Breast epithelium (tissue), 4 donors: ENCODE results near the gene TXNL4A. TPM values are rescaled to one million over a fixed set of nuclear protein-coding genes. Genes with fewer than 3 reads are reported as not detected.

Source experiments
- DNase-seq, 2 donors: peaks; one replicate each; pipeline ENCODE4 v3.0.0-alpha.2; 2019; ENCODE audit warnings: low spot score in 2 of 2
- H3K27ac ChIP-seq, 2 donors: fragments of 200-600 bp; sonication (generic) in 1 of 2; one replicate each; pipeline ENCODE4 v1.5.1; 2016 to 2019; ENCODE audit warnings: mild to moderate bottlenecking in 1 of 2
- H3K27me3 ChIP-seq, 2 donors: fragments of 200-600 bp; sonication (generic) in 1 of 2; one replicate each; pipeline versions ENCODE4 v1.5.1 to v1.6.0; 2017 to 2019; ENCODE audit warnings: control low read depth in 1 of 2, mild to moderate bottlenecking in 1 of 2
- H3K36me3 ChIP-seq: fragments of 200-600 bp; one replicate; pipeline ENCODE4 v1.5.1; 2019
- H3K4me1 ChIP-seq, 2 donors: fragments of 200-600 bp; sonication (generic); one replicate each; pipeline ENCODE4 v1.5.1; 2016 to 2019; ENCODE audit warnings: control low read depth in 1 of 2
- H3K4me3 ChIP-seq, 3 donors: fragments of 200-600 bp; sonication (generic); 1 replicate in 2 of 3; 2 replicates in 1 of 3; pipeline ENCODE4 v1.5.1; 2016 to 2019; ENCODE audit warnings: mild to moderate bottlenecking in 3 of 3, moderate library complexity in 2 of 3
- H3K9me3 ChIP-seq, 2 donors: fragments of 200-600 bp; sonication (generic) in 1 of 2; one replicate each; pipeline ENCODE4 v1.5.1; 2016 to 2019; ENCODE audit warnings: control low read depth in 1 of 2
- POLR2A ChIP-seq: fragments of 450-650 bp; IDR thresholded peaks from one replicate; pipeline ENCODE4 v1.6.1; 2016; ENCODE audit warnings: antibody characterized with exemption, mild to moderate bottlenecking, moderate library complexity
- POLR2AphosphoS5 ChIP-seq, 3 donors: sonication (generic); formaldehyde crosslinking; IDR thresholded peaks; one replicate each; pipeline ENCODE4 v1.6.1; 2017; ENCODE audit warnings: antibody characterized with exemption in 3 of 3
- intact Hi-C: fragments of 100-400 bp; cut with DNase I; formaldehyde crosslinking; loops from one replicate; pipeline ENCODE4 v1.15.1; 2023; ENCODE audit warnings: low total_unique reads
- total RNA-seq, 3 donors: library from RNA; depleted of rRNA; stranded (reverse); fragments of >200 nt; gene quantifications; one replicate each; pipeline ENCODE4 v1.1.0, GENCODE V29; 2016
- TF ChIP-seq, protein P1 (sequence below), 3 donors: fragments of 450-650 bp; IDR thresholded peaks; one replicate each; pipeline ENCODE4 v1.5.1; 2016 to 2017; ENCODE audit warnings: antibody characterized with exemption in 3 of 3, mild to moderate bottlenecking in 3 of 3, moderate library complexity in 3 of 3

TXNL4A gene
- total RNA-seq, 3 donors from 2014 or later = 21.4 to 39.2 (median 23.9) TPM

DNA sequence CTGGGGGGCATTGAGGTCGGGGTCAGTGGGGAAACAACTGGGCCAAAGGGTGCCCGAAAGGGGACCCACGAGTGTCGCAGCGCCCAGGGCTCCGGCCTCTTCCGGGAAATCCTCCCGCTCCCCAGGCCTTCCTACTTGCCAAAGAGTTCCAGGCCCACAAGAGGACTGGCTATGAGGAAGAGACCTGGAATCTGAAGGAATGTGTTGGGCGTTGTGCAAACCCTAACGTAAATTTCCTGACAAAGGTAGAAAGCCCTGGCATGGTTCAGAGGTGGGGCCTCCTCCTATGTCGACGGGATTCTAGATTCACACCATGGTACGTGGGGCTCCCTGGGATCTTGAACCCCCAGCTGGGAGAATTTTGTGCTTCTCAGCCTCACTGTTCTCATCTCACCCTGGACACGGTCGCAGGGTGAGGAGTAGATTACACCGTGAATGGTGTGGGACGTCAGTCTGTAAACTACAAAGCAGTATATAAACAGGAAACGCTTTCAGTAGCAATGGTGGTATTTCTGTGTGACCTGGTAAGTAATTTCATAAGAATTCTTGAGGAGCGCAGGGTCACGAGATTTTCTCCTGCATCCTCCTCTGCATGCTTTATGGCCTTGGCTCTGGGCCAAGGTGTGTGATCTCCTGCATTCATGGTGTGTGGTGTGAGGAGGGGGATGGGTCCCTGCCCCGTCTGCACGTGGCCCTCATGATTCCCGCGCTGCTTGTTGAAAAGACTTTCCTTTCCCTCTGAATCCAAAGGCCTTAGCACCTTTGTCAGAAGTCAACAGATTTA, 23.1 kb downstream of the TXNL4A start:
- Histone ChIP-seq H3K27ac (peak overlapping the region; percentile 94 to 98), H3K4me1 (peaks cover 0 to 8% of the 10 kb centered on the region in 2 donors), H3K4me3 (peak overlapping the region; percentile 68 to 96 (median 71)), H3K36me3 (no peaks in the 10 kb centered on the region), H3K9me3 (no peaks in the 10 kb centered on the region), H3K27me3 (no peaks in the 10 kb centered on the region)
- DNase-seq = peak in 1 of 2 donors; percentile 42
- intact Hi-C loops = no loop called here
- TF ChIP-seq, protein P1, sequence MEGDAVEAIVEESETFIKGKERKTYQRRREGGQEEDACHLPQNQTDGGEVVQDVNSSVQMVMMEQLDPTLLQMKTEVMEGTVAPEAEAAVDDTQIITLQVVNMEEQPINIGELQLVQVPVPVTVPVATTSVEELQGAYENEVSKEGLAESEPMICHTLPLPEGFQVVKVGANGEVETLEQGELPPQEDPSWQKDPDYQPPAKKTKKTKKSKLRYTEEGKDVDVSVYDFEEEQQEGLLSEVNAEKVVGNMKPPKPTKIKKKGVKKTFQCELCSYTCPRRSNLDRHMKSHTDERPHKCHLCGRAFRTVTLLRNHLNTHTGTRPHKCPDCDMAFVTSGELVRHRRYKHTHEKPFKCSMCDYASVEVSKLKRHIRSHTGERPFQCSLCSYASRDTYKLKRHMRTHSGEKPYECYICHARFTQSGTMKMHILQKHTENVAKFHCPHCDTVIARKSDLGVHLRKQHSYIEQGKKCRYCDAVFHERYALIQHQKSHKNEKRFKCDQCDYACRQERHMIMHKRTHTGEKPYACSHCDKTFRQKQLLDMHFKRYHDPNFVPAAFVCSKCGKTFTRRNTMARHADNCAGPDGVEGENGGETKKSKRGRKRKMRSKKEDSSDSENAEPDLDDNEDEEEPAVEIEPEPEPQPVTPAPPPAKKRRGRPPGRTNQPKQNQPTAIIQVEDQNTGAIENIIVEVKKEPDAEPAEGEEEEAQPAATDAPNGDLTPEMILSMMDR (IDR thresholded peaks at IDR 0.05) = no peak
- no peak for TF ChIP-seq POLR2A
- no peak for TF ChIP-seq POLR2AphosphoS5 (IDR thresholded peaks at IDR 0.05)

DNA sequence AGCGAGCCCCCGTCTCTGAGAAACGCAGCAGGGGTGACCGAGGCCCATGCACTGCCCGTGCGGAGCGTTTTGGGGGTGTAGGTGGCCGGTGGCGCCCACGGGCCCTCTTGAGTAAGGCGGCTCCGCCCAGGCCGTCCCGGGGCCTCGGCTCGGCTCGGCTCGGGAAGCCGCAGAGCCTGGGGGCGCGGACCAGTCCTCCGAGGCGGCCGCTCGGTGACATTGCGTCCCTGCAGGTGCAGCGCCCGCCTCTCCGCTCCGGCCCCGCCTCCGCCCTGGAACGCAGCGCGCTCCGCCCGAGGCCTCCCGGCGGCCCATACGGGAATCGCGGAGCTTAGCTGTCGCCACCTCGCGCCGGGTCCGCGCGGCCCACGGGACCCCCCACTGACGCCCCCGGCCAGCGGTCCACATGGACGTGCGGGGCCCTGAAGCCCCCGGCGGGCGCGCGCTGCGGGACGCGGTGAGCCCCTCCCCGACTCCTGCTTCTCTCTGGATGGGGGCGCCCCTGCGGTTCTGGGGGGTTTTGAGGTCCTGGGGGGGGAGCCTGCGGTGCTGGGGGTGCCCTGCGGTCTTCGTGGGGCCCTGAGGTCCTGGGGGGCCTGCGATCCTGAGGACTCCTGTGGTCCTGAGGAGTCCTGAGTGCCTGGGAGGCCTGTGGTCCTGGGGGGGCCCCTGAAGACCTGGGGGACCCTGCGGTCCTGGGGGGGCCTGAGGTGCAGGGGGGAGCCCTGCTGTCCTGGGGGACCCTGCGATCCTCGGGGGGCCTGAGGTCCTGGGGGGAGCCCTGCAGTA, 23.8 kb downstream of the TXNL4A start, which contains the start of gene HSBP1L1:
Gene HSBP1L1 (plus strand): TSS at position 314 of the 789 bp plus-strand sequence. CDS start 93 bp downstream, at position 407.
- intact Hi-C loops = no loop called here
- H3K27ac ChIP-seq = peak within 1 kb of the TSS; percentile 94 to 98
- H3K27me3 ChIP-seq = no peaks in the 10 kb centered on the region
- no peaks in the 10 kb centered on the region for H3K36me3 ChIP-seq
- TF ChIP-seq, protein P1 (IDR thresholded peaks at IDR 0.05) = peak in 1 of 3 donors; percentile 20
- TF ChIP-seq POLR2A (no peak), POLR2AphosphoS5 (IDR thresholded peaks at IDR 0.05) (peak; percentile 16 to 59 (median 37))
- H3K9me3 ChIP-seq = no peaks in the 10 kb centered on the region
- H3K4me1 ChIP-seq = peaks cover 0 to 8% of the 10 kb centered on the region in 2 donors
- DNase-seq = peak; percentile 70 to 84
- H3K4me3 ChIP-seq = peak within 1 kb of the TSS; percentile 68 to 96 (median 71)

DNA sequence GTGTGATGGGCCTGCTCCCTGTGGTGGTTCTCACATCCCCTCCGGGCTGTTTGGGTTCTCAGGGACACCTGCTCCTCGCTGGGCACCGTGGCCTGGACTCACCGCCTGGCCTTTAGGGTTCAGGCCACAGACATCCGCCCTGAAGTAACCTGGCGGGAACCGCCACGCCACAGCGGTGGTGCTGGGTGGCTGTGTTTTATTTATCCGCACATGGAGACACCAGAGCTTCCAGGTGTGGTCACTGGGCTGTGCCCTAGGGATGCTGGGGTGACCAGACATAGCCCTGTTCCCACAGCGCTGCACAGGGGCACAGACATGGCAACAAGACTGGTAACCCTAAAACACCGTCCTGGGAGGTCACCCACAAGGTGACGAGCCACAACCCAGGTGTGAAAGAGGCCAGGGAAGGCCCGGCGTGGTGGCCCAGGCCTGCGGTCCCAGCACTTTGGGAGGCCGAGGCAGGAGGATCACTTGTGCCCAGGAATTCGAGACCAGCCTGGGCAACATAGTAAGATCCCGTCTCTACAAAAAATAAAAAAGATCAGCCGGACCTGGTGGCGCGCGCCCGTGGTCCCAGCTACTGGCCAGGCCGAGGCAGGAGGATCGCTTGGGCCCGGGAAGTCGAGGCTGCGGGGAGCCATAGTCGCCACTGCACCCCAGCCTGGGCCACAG, 24.6 kb downstream of the TXNL4A start:
- H3K27ac ChIP-seq = peak overlapping the region; percentile 94 to 98
- DNase-seq = no peak

DNA sequence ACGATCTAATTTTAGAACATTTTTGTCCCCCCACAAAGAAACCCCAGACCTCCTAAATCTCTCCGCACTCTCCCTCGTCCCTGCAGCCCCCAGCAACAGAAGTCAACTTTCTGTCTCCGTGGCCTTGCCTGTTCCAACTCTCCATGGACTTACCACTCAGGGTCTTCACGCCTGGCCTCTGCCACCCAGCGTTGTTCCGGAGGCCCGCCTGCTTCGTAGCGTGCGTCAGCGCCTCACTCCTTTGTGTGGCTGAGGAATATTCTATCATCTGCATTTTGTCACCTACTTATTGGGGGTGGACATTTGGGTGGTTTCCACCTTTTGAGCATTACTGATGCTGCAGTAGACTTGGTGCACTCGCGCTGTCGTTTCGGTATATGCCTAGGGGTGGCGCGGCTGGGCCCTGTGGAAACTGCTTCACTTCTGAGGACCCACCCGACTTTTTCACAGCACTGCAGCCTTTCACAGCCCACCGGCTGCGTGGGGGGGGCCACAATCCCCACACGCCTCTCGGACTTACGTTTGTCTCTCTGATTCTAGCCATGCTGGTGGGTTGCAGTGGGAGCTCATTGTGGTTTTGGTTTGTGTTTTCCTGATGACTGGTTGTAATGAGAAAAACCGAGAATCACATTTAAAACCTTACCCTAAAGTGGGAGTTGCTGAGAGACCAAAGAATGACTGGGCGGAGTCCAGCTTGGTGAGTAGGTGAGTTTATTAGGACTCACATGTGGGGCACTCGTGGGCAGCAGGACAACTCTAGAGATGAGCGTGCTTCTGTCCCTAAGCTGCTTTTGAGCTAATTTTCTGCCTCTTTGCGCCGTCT, 25.3 kb downstream of the TXNL4A start:
- Histone ChIP-seq H3K36me3 (no peaks in the 10 kb centered on the region), H3K9me3 (no peaks in the 10 kb centered on the region), H3K27ac (peak overlapping the region; percentile 85 to 94), H3K4me1 (peaks cover 0 to 8% of the 10 kb centered on the region in 2 donors), H3K27me3 (no peaks in the 10 kb centered on the region), H3K4me3 (no peak overlapping the region)
- intact Hi-C loops = no loop called here
- DNase-seq = no peak
- TF ChIP-seq, protein P1 (IDR thresholded peaks at IDR 0.05) = no peak
- TF ChIP-seq POLR2AphosphoS5 (IDR thresholded peaks at IDR 0.05) (no peak), POLR2A (no peak)

More for the DNA sequence above, 24.6 kb downstream of the TXNL4A start:
- H3K9me3 ChIP-seq = no peaks in the 10 kb centered on the region
- H3K4me1 ChIP-seq = peaks cover 0 to 8% of the 10 kb centered on the region in 2 donors
- intact Hi-C loops = no loop called here
- no peaks in the 10 kb centered on the region for H3K27me3 ChIP-seq
- H3K4me3 ChIP-seq = peak overlapping the region; percentile 68 to 96 (median 71)
- TF ChIP-seq POLR2AphosphoS5 (IDR thresholded peaks at IDR 0.05) = no peak
- TF ChIP-seq POLR2A = no peak
- TF ChIP-seq, protein P1 (IDR thresholded peaks at IDR 0.05) = no peak
- no peaks in the 10 kb centered on the region for H3K36me3 ChIP-seq
